K562 (cell line): ENCODE data around the gene LBHD2.
"Not testable (repeated sequence)": the region's sequence is repeated elsewhere in the genome, so short reads cannot be mapped to it uniquely, and the experiment has no call there.

ENCODE experiments used
- CBX5 ChIP-seq: IDR thresholded peaks from 2 replicates; pipeline ENCODE4 v1.6.1; 2014; ENCODE audit warnings: low read depth, borderline replicate concordance
- ESRRA ChIP-seq: fragments of 450-650 bp; IDR thresholded peaks from 2 replicates; pipeline ENCODE4 v1.6.1; 2014; ENCODE audit warnings: low read depth, mild to moderate bottlenecking, moderate library complexity, borderline replicate concordance
- HCFC1 ChIP-seq: IDR thresholded peaks from 2 replicates; pipeline ENCODE4 v1.6.1; 2012; ENCODE audit warnings: low read depth, low read length, improper control_type of control experiment
- JUN ChIP-seq, 2 experiments: sonication (generic) in 1 of 2; formaldehyde crosslinking in 1 of 2; IDR thresholded peaks; 2 replicates each; pipeline versions ENCODE4 v1.6.1 to v1.8.0; 2012 to 2022; ENCODE audit warnings: borderline replicate concordance in 2 of 2, mild to moderate bottlenecking in 2 of 2, improper control_type of control experiment in 1 of 2, low read depth in 1 of 2, low read length in 1 of 2, missing genetic modification reagents in 1 of 2
- MECOM ChIP-seq: fragments of 250-450 bp; sonication (Bioruptor Pico); IDR thresholded peaks from 2 replicates; pipeline ENCODE4 v1.8.0; 2022; ENCODE audit warnings: inconsistent platforms
- RBFOX2 ChIP-seq: fragments of 200-400 bp; formaldehyde crosslinking; IDR thresholded peaks from 2 replicates; pipeline ENCODE4 v1.6.1; 2017; ENCODE audit warnings: low read depth, mild to moderate bottlenecking, low read length, moderate library complexity
- SRSF1 ChIP-seq: fragments of 200-400 bp; formaldehyde crosslinking; IDR thresholded peaks from 2 replicates; pipeline ENCODE4 v1.6.1; 2017; ENCODE audit warnings: mild to moderate bottlenecking, low read depth, low read length, moderate library complexity
- U2AF1 ChIP-seq: fragments of 200-400 bp; formaldehyde crosslinking; optimal IDR thresholded peaks from 2 replicates; pipeline ENCODE3; 2017; ENCODE audit warnings: mild to moderate bottlenecking, low read depth, low read length, moderate library complexity
- ZNF253 ChIP-seq: fragments of 250-450 bp; sonication (Bioruptor Pico); conservative IDR thresholded peaks from 2 replicates; pipeline ENCODE4 v1.6.1; 2021; ENCODE audit warnings: mild to moderate bottlenecking
- ZNF316 ChIP-seq: fragments of 450-650 bp; IDR thresholded peaks from 2 replicates; pipeline ENCODE4 v1.6.1; 2016
- TF ChIP-seq, protein P1 (sequence below): sonication (generic); formaldehyde crosslinking; IDR thresholded peaks from 2 replicates; pipeline ENCODE4 v1.9.0; 2022; ENCODE audit warnings: mild to moderate bottlenecking, missing genetic modification reagents

DNA sequence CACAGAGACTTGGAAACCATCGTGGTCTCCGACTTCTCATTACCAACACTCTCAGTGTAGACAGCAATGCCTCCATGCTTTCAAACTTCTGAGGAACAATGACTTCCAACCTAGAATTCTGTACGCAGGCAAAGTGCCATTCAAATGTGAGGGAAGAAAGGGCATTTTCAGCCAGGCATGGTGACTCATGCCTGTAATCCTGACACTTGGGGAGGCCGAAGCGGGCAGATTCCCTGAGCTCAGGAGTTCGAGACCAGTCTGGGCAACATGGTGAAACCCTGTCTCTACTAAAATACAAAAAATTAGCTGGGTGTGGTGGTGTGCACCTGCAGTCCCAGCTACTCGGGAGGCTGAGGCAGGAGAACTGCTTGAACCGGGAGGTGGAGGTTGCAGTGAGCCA is 36.6 kb upstream of the LBHD2 start:
- not testable (repeated sequence) for TF ChIP-seq HCFC1; CBX5; ZNF316; JUN (IDR thresholded peaks at IDR 0.05; ENCODE audit: borderline replicate concordance, low read depth, low read length); JUN (CRISPR knock-in tag; IDR thresholded peaks at IDR 0.05; ENCODE audit: borderline replicate concordance); ESRRA; ZNF253; RBFOX2; SRSF1; MECOM (CRISPR knock-in tag); U2AF1
- TF ChIP-seq, protein P1, sequence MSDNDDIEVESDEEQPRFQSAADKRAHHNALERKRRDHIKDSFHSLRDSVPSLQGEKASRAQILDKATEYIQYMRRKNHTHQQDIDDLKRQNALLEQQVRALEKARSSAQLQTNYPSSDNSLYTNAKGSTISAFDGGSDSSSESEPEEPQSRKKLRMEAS = not testable (repeated sequence)
